ENCODE data around the gene ECPAS.

The ECPAS gene

GRCh38 chr9:111458139-111459009, 25.8 kb downstream of the ECPAS start:
- H3K9me3 ChIP-seq, result no peaks in the 10 kb centered on the region

GRCh38 chr9:111456529-111456928, 27.7 kb downstream of the ECPAS start:
- DNase-seq, result no peak
- H3K36me3 ChIP-seq, result no peaks in the 10 kb centered on the region

More at GRCh38 chr9:111458139-111459009, 25.8 kb downstream of the ECPAS start:
- H3K36me3 ChIP-seq, result no peaks in the 10 kb centered on the region
- no peak for DNase-seq
- peaks cover 3% of the 10 kb centered on the region; the same call in 1 of the 2 replicates for H3K4me1 ChIP-seq
- TF ChIP-seq CTCF (IDR thresholded peaks at IDR 0.05; ENCODE audit: low read depth, low read length), result no peak
- H3K4me3 ChIP-seq (ENCODE audit: low read depth, low read length), result no peak overlapping the region
- no peaks in the 10 kb centered on the region; the same call in 1 of the 2 replicates for H3K27me3 ChIP-seq

GRCh38 chr9:111455638-111456037, 28.5 kb downstream of the ECPAS start:
- Histone ChIP-seq H3K36me3 (no peaks in the 10 kb centered on the region), H3K4me3 (ENCODE audit: low read depth, low read length) (no peak overlapping the region), H3K4me1 (peaks cover 3% of the 10 kb centered on the region; the same call in 1 of the 2 replicates), H3K9me3 (no peaks in the 10 kb centered on the region), H3K27me3 (no peaks in the 10 kb centered on the region; the same call in 1 of the 2 replicates)
- DNase-seq, result no peak
- TF ChIP-seq CTCF (IDR thresholded peaks at IDR 0.05; ENCODE audit: low read depth, low read length), result no peak

More at GRCh38 chr9:111456529-111456928, 27.7 kb downstream of the ECPAS start:
- Histone ChIP-seq H3K27me3 (no peaks in the 10 kb centered on the region; the same call in 1 of the 2 replicates), H3K9me3 (no peaks in the 10 kb centered on the region), H3K4me3 (ENCODE audit: low read depth, low read length) (no peak overlapping the region), H3K4me1 (peaks cover 3% of the 10 kb centered on the region; the same call in 1 of the 2 replicates)
- no peak for TF ChIP-seq CTCF (IDR thresholded peaks at IDR 0.05; ENCODE audit: low read depth, low read length)

- DNase-seq, result no peak
- no peak for TF ChIP-seq CTCF (IDR thresholded peaks at IDR 0.05; ENCODE audit: low read depth, low read length)
- no peak overlapping the region for H3K4me3 ChIP-seq (ENCODE audit: low read depth, low read length)
- H3K4me1 ChIP-seq, result peaks cover 3% of the 10 kb centered on the region; the same call in 1 of the 2 replicates
- no peaks in the 10 kb centered on the region for H3K36me3 ChIP-seq
- no peaks in the 10 kb centered on the region; the same call in 1 of the 2 replicates for H3K27me3 ChIP-seq
- H3K9me3 ChIP-seq, result no peaks in the 10 kb centered on the region
These were observed 29.4 kb downstream of the ECPAS start for GRCh38 chr9:111454751-111455150.

GRCh38 chr9:111451570-111451969, 32.6 kb downstream of the ECPAS start:
- no peaks in the 10 kb centered on the region for H3K4me1 ChIP-seq
- H3K4me3 ChIP-seq (ENCODE audit: low read depth, low read length), result no peak overlapping the region
- TF ChIP-seq CTCF (IDR thresholded peaks at IDR 0.05; ENCODE audit: low read depth, low read length), result no peak
- DNase-seq, result no peak
- no peaks in the 10 kb centered on the region for H3K27me3 ChIP-seq
- no peaks in the 10 kb centered on the region for H3K36me3 ChIP-seq
- no peaks in the 10 kb centered on the region for H3K9me3 ChIP-seq

GRCh38 chr9:111450124-111450523, 34.1 kb downstream of the ECPAS start:
- DNase-seq, result no peak
- H3K4me3 ChIP-seq (ENCODE audit: low read depth, low read length), result no peak overlapping the region
- no peaks in the 10 kb centered on the region; the same call in 1 of the 2 replicates for H3K9me3 ChIP-seq
- H3K4me1 ChIP-seq, result no peaks in the 10 kb centered on the region
- H3K36me3 ChIP-seq, result peaks cover 6% of the 10 kb centered on the region; the same call in 1 of the 2 replicates
- no peak for TF ChIP-seq CTCF (IDR thresholded peaks at IDR 0.05; ENCODE audit: low read depth, low read length)
- no peaks in the 10 kb centered on the region for H3K27me3 ChIP-seq

All from BE2C (cell line).